H9 (cell line): ENCODE results near the gene SLC23A2. TPM values are rescaled to one million over a fixed set of nuclear protein-coding genes. Genes with fewer than 3 reads are reported as not detected.

Experiments used
- DNase-seq: peaks from one replicate; pipeline ENCODE4 v3.0.0-alpha.2; 2017
- H2AFZ ChIP-seq: one replicate; pipeline ENCODE4 v1.6.1; 2013; ENCODE audit warnings: mild to moderate bottlenecking, low read length, control low read depth, moderate library complexity
- H2AK5ac ChIP-seq: 2 replicates; pipeline ENCODE4 v1.6.1; 2013; ENCODE audit warnings: low read length, control low read depth, mixed read lengths; ENCODE audit not compliant: insufficient read length
- H2BK120ac ChIP-seq: one replicate; pipeline ENCODE4 v1.6.1; 2013; ENCODE audit warnings: low read depth, mild to moderate bottlenecking, low read length, control low read depth, inconsistent platforms; ENCODE audit not compliant: poor library complexity, severe bottlenecking
- H2BK12ac ChIP-seq: 2 replicates; pipeline ENCODE4 v1.6.1; 2013; ENCODE audit warnings: low read length, control low read depth, mixed read lengths, low read depth; ENCODE audit not compliant: insufficient read length
- H2BK15ac ChIP-seq: 2 replicates; pipeline ENCODE4 v1.6.1; 2013; ENCODE audit warnings: low read depth, low read length, control low read depth
- H2BK20ac ChIP-seq: one replicate; pipeline ENCODE4 v1.6.1; 2013; ENCODE audit warnings: low read depth, mild to moderate bottlenecking, low read length, control low read depth, inconsistent platforms; ENCODE audit not compliant: poor library complexity, severe bottlenecking
- H2BK5ac ChIP-seq: 2 replicates; pipeline ENCODE4 v1.6.1; 2013; ENCODE audit warnings: low read length, control low read depth, mixed read lengths; ENCODE audit not compliant: insufficient read length
- H3K14ac ChIP-seq: 2 replicates; pipeline ENCODE4 v1.6.1; 2013; ENCODE audit warnings: low read length, control low read depth; ENCODE audit not compliant: insufficient read depth
- H3K18ac ChIP-seq: 2 replicates; pipeline ENCODE4 v1.6.1; 2013; ENCODE audit warnings: low read depth, mild to moderate bottlenecking, mixed read lengths, low read length, control low read depth; ENCODE audit not compliant: insufficient read length
- H3K23ac ChIP-seq: 2 replicates; pipeline ENCODE4 v1.6.1; 2013; ENCODE audit warnings: low read length, control low read depth, mixed read lengths, low read depth; ENCODE audit not compliant: insufficient read length
- H3K23me2 ChIP-seq: 2 replicates; pipeline ENCODE4 v1.6.1; 2013; ENCODE audit warnings: low read depth, mild to moderate bottlenecking, mixed read lengths, low read length, control low read depth; ENCODE audit not compliant: insufficient read length, poor library complexity, severe bottlenecking
- H3K27ac ChIP-seq: 2 replicates; pipeline ENCODE4 v1.5.1; 2013; ENCODE audit warnings: low read length, control low read depth, mixed read lengths, low read depth; ENCODE audit not compliant: insufficient read length
- H3K27me3 ChIP-seq: 2 replicates; pipeline ENCODE4 v1.6.1; 2013; ENCODE audit warnings: low read length, control low read depth, inconsistent platforms; ENCODE audit not compliant: insufficient read depth
- H3K4ac ChIP-seq: 2 replicates; pipeline ENCODE4 v1.6.1; 2013; ENCODE audit warnings: low read depth, mild to moderate bottlenecking, control low read depth, inconsistent platforms, low read length, moderate library complexity
- H3K4me1 ChIP-seq: 2 replicates; pipeline ENCODE4 v1.6.1; 2013; ENCODE audit warnings: low read length, control low read depth, inconsistent platforms; ENCODE audit not compliant: insufficient read depth
- H3K4me2 ChIP-seq: 2 replicates; pipeline ENCODE4 v1.6.1; 2013; ENCODE audit warnings: low read length, control low read depth, mixed read lengths; ENCODE audit not compliant: insufficient read length, insufficient read depth
- H3K56ac ChIP-seq: 2 replicates; pipeline ENCODE4 v1.6.1; 2013; ENCODE audit warnings: low read depth, mild to moderate bottlenecking, mixed read lengths, low read length, control low read depth; ENCODE audit not compliant: insufficient read length
- H3K79me1 ChIP-seq: 2 replicates; pipeline ENCODE4 v1.6.1; 2013; ENCODE audit warnings: low read depth, mild to moderate bottlenecking, moderate library complexity, low read length, control low read depth, inconsistent platforms; ENCODE audit not compliant: insufficient read depth, poor library complexity, severe bottlenecking
- H3K79me2 ChIP-seq: 2 replicates; pipeline ENCODE4 v1.6.1; 2013; ENCODE audit warnings: low read length, control low read depth, inconsistent platforms; ENCODE audit not compliant: insufficient read depth
- H3K9ac ChIP-seq: 2 replicates; pipeline ENCODE4 v1.6.1; 2013; ENCODE audit warnings: low read length, control low read depth, mixed read lengths; ENCODE audit not compliant: insufficient read length; ENCODE audit errors: extremely low read depth
- H3K9me3 ChIP-seq: one replicate; pipeline ENCODE4 v1.6.1; 2013; ENCODE audit warnings: low read depth, low read length, inconsistent platforms; ENCODE audit not compliant: control insufficient read depth
- H3T11ph ChIP-seq: one replicate; pipeline ENCODE4 v1.6.1; 2013; ENCODE audit warnings: mild to moderate bottlenecking, low read length, control low read depth, inconsistent platforms
- H4K20me1 ChIP-seq: one replicate; pipeline ENCODE4 v1.6.1; 2013; ENCODE audit not compliant: control insufficient read depth, insufficient read length, insufficient read depth
- H4K5ac ChIP-seq: 2 replicates; pipeline ENCODE4 v1.6.1; 2013; ENCODE audit warnings: low read depth, mild to moderate bottlenecking, mixed read lengths, low read length, control low read depth; ENCODE audit not compliant: insufficient read length
- H4K8ac ChIP-seq: replicated peaks from 2 replicates; pipeline ENCODE4 v1.6.1; 2013; ENCODE audit warnings: low read length, control low read depth, mixed read lengths, low read depth; ENCODE audit not compliant: insufficient read length
- H4K91ac ChIP-seq: 2 replicates; pipeline ENCODE4 v1.6.1; 2013; ENCODE audit warnings: low read depth, mild to moderate bottlenecking, moderate library complexity, mixed read lengths, low read length, control low read depth; ENCODE audit not compliant: insufficient read length
- H3K27ac Mint-ChIP-seq, 3 experiments: 2 replicates in 2 of 3; 3 replicates in 1 of 3; pipeline ENCODE4 v1.8.0; 2020 to 2021; ENCODE audit warnings: mixed read lengths in 3 of 3, mild to moderate bottlenecking in 1 of 3, moderate library complexity in 1 of 3
- H3K27me3 Mint-ChIP-seq: 2 replicates; pipeline ENCODE4 v1.8.0; 2021; ENCODE audit warnings: low read depth, mild to moderate bottlenecking, moderate library complexity, mixed read lengths
- H3K36me3 Mint-ChIP-seq, 3 experiments: 2 replicates in 2 of 3; 3 replicates in 1 of 3; pipeline ENCODE4 v1.8.0; 2020 to 2021; ENCODE audit warnings: low read depth in 3 of 3, mixed read lengths in 3 of 3; ENCODE audit not compliant: insufficient read depth in 1 of 3
- H3K4me1 Mint-ChIP-seq, 2 experiments: 2 replicates each; pipeline ENCODE4 v1.8.0; 2020; ENCODE audit warnings: mixed read lengths in 2 of 2
- H3K4me3 Mint-ChIP-seq, 2 experiments: 2 replicates in 1 of 2; 3 replicates in 1 of 2; pipeline ENCODE4 v1.8.0; 2020 to 2021; ENCODE audit warnings: mild to moderate bottlenecking in 2 of 2, mixed read lengths in 2 of 2, moderate library complexity in 1 of 2
- H3K9me3 Mint-ChIP-seq, 2 experiments: 2 replicates in 1 of 2; 3 replicates in 1 of 2; pipeline ENCODE4 v1.8.0; 2020; ENCODE audit warnings: mild to moderate bottlenecking in 2 of 2, mixed read lengths in 2 of 2, moderate library complexity in 1 of 2
- WGBS: extraction: QIAGEN DNeasy Blood & Tissue Kit; methylation state at CpG from one replicate; pipeline ENCODE4 v1.1.7; 2013; ENCODE audit warnings: missing lambda C conversion rate, low lambda C conversion rate, mixed read lengths; ENCODE audit not compliant: insufficient read length; ENCODE audit errors: extremely low coverage; 5-methylcytosine and 5-hydroxymethylcytosine counted together
- total RNA-seq: library from RNA; stranded (reverse); gene quantifications from 2 replicates; pipeline ENCODE4 v1.2.1, GENCODE V29; 2021
- TF ChIP-seq, protein P1 (sequence below): fragments of 200-600 bp; sonication (generic); conservative IDR thresholded peaks from 3 replicates; pipeline ENCODE4 v1.8.0; 2021; ENCODE audit warnings: antibody characterized with exemption, mild to moderate bottlenecking

The SLC23A2 gene
- total RNA-seq, 1 experiment from 2014 or later: 16.5 TPM

DNA sequence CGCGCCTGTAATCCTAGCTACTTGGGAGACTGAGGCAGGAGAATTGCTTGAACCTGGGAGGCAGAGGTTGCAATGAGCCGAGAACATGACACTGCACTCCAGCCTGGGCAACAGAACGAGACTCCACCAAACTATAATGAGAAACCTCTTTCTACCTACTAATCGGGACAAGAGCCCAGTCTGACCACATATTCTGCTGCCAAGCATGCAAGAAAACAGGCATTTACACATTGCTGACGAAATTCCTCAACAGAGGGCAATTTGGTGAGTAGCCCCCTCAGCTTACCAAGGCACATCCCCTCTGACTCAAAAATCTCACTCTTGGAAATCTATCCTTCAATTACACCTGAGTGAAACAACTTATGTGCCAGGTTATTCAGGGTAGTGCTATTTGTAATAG, 81.2 kb downstream of the SLC23A2 start:
- TF ChIP-seq, protein P1, sequence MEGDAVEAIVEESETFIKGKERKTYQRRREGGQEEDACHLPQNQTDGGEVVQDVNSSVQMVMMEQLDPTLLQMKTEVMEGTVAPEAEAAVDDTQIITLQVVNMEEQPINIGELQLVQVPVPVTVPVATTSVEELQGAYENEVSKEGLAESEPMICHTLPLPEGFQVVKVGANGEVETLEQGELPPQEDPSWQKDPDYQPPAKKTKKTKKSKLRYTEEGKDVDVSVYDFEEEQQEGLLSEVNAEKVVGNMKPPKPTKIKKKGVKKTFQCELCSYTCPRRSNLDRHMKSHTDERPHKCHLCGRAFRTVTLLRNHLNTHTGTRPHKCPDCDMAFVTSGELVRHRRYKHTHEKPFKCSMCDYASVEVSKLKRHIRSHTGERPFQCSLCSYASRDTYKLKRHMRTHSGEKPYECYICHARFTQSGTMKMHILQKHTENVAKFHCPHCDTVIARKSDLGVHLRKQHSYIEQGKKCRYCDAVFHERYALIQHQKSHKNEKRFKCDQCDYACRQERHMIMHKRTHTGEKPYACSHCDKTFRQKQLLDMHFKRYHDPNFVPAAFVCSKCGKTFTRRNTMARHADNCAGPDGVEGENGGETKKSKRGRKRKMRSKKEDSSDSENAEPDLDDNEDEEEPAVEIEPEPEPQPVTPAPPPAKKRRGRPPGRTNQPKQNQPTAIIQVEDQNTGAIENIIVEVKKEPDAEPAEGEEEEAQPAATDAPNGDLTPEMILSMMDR: no peak
- no peak overlapping the region for H2BK5ac ChIP-seq
- Mint-ChIP-seq H3K9me3 (no peaks in the 10 kb centered on the region), H3K27me3 (no peaks in the 10 kb centered on the region), H3K4me3 (no peak overlapping the region), H3K36me3 (no peaks in the 10 kb centered on the region; a peak in 1 of 7 replicates), H3K27ac (no peak overlapping the region; a peak in 1 of 7 replicates), H3K4me1 (peaks cover 25 to 30% of the 10 kb centered on the region in 2 experiments)
- no peak overlapping the region for H4K91ac ChIP-seq
- no peak overlapping the region for H2BK120ac ChIP-seq
- H3K23ac ChIP-seq: no peak overlapping the region
- no CpG with 5 or more reads among the region's 6 CpGs for WGBS
- H3T11ph ChIP-seq: no peak overlapping the region
- H3K79me2 ChIP-seq: no peaks in the 10 kb centered on the region
- H3K56ac ChIP-seq: no peak overlapping the region
- peaks cover 3% of the 10 kb centered on the region; the same call in 1 of the 2 replicates for H3K4me1 ChIP-seq
- H3K4ac ChIP-seq: no peak overlapping the region
- no peak for DNase-seq
- H3K27me3 ChIP-seq: no peaks in the 10 kb centered on the region
- H2AK5ac ChIP-seq: no peak overlapping the region
- no peak overlapping the region for H2BK20ac ChIP-seq
- H3K27ac ChIP-seq: no peak overlapping the region
- H3K18ac ChIP-seq: no peak overlapping the region
- no peaks in the 10 kb centered on the region for H3K79me1 ChIP-seq
- no peak overlapping the region for H3K4me2 ChIP-seq
- no peak overlapping the region for H3K14ac ChIP-seq
- H2AFZ ChIP-seq: no peak overlapping the region
- no peak overlapping the region for H2BK12ac ChIP-seq
- H4K5ac ChIP-seq: no peak overlapping the region
- no peak overlapping the region for H3K9ac ChIP-seq
- no peak overlapping the region for H4K8ac ChIP-seq
- no peaks in the 10 kb centered on the region for H3K23me2 ChIP-seq
- H3K9me3 ChIP-seq: no peaks in the 10 kb centered on the region
- H4K20me1 ChIP-seq: no peaks in the 10 kb centered on the region
- no peak overlapping the region for H2BK15ac ChIP-seq
